Mucosa of rectum (tissue), 2 donors: ENCODE results near the gene MARS1.

ENCODE experiments used
- H3K27ac ChIP-seq, 2 donors: one replicate each; pipeline ENCODE4 v1.7.0; 2013; ENCODE audit warnings: inconsistent platforms in 2 of 2, low read depth in 2 of 2, low read length in 2 of 2
- H3K27me3 ChIP-seq, 2 donors: one replicate each; pipeline ENCODE4 v1.7.0; 2013; ENCODE audit warnings: low read length in 2 of 2; ENCODE audit not compliant: control insufficient read depth in 2 of 2, insufficient read depth in 2 of 2
- H3K36me3 ChIP-seq, 2 donors: one replicate each; pipeline ENCODE4 v1.7.0; 2013; ENCODE audit warnings: low read length in 2 of 2; ENCODE audit not compliant: control insufficient read depth in 2 of 2, insufficient read depth in 2 of 2
- H3K4me1 ChIP-seq, 2 donors: one replicate each; pipeline ENCODE4 v1.7.0; 2013; ENCODE audit warnings: low read length in 2 of 2, mild to moderate bottlenecking in 1 of 2; ENCODE audit not compliant: control insufficient read depth in 2 of 2, insufficient read depth in 2 of 2
- H3K4me3 ChIP-seq, 2 donors: one replicate each; pipeline ENCODE4 v1.7.0; 2013; ENCODE audit warnings: low read length in 2 of 2
- H3K9ac ChIP-seq, 2 donors: one replicate each; pipeline ENCODE4 v1.7.0; 2013; ENCODE audit warnings: low read length in 2 of 2, low read depth in 1 of 2, mild to moderate bottlenecking in 1 of 2
- H3K9me3 ChIP-seq, 2 donors: one replicate each; pipeline ENCODE4 v1.7.0; 2013; ENCODE audit warnings: low read length in 2 of 2; ENCODE audit not compliant: control insufficient read depth in 2 of 2
- donor health status: healthy.
- donor health status: Normal muscosa, but diverticular disease.

MARS1 gene

DNA sequence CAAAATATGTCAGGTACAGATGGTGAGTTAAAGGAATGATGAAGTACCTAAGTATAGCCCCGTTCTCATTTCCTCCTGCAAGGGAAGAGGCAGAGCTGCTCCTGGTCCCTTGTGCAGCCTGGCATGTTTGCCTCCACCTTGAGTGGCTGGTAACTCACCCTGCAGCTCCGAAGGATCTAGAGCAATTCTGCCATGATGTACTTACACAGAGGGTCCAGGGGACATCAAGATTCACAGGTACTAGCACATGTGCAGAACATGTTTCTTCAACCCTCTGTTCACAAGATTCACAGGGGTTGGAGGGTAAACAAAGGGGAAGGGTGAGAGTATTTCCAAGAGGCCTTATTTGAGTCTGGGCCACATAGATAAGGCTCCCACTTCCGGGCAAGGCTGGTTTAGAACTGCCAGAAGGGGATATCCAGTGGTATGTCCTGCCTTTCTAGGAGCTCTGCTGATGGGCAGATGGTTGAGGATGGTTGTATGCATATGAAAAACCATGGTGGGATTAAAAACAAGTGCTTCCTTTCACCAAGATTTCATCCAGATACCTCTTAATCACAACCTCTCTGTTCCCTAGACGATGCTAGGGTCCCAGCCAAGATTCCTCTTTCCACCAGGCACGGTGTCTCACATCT is 51.4 kb downstream of the MARS1 start:
- H3K9ac ChIP-seq: no peak overlapping the region
- peaks cover 15 to 29% of the 10 kb centered on the region in 2 donors for H3K4me1 ChIP-seq
- no peak overlapping the region for H3K4me3 ChIP-seq
- H3K36me3 ChIP-seq: peaks cover 26 to 35% of the 10 kb centered on the region in 2 donors
- H3K27me3 ChIP-seq: no peaks in the 10 kb centered on the region
- H3K9me3 ChIP-seq: no peaks in the 10 kb centered on the region
- no peak overlapping the region for H3K27ac ChIP-seq

DNA sequence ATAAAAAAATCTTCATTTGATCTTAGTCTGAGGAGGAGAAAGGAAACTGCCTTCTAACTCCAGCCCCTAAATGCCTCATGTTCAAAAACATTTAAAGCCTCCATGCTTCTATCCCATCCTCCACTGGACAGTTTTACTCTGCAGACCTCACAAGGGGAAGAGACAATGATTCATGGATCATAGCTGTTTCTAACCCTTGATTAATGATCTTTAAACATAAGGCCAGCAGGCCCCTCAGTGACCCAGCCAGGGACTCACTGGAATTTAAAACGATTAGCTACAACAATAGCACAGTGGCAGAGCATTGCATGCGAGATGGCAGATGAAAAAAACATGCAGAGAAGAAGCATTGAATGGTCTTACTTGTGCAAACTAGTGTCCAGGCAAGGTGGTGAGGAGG is 53.1 kb downstream of the MARS1 start:
- H3K36me3 ChIP-seq: peaks cover 13 to 24% of the 10 kb centered on the region in 2 donors
- no peaks in the 10 kb centered on the region for H3K9me3 ChIP-seq
- no peak overlapping the region for H3K4me3 ChIP-seq
- H3K27ac ChIP-seq: peak overlapping the region; percentile 33 to 62
- H3K4me1 ChIP-seq: peaks cover 15 to 31% of the 10 kb centered on the region in 2 donors
- H3K27me3 ChIP-seq: no peaks in the 10 kb centered on the region
- no peak overlapping the region for H3K9ac ChIP-seq

DNA sequence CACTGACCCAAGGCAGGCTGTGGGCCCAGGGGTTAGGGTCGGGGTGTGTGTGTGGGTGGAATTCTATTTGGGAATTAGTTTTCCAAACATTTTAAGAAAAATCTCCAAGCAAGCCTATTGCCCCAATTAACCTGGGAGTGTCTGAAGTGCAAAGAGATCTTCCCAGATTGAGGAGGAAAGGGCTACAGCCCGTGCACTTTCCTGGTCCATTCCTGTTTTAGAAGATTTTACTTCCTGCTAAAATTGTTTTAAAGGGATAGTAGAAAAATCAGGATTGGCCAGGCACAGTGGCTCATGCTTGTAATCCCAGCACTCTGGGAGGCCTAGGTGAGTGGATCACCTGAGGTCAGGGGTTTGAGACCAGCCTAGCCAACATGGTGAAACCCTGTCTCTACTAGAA is 53.8 kb downstream of the MARS1 start:
- no peaks in the 10 kb centered on the region for H3K27me3 ChIP-seq
- peaks cover 13 to 24% of the 10 kb centered on the region in 2 donors for H3K36me3 ChIP-seq

DNA sequence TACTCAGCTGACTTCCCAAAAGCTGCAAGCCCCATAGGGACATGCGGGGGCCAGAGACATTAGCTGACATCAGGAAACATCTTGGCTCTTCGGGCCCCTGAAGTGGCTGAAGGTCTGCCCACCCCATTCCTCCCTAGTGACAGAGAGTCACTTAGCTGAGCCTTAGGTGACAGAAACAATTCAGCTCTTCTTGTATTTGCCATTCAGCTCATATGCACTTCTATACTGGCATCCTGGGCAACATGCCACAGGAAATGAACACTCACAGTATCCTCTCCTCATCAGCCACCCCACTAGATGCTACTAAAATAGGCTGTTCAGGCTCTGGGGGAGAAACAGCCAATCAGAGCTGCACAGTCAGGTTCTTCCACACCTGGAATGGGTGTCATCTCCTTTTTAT is 55.7 kb downstream of the MARS1 start:
- no peaks in the 10 kb centered on the region for H3K9me3 ChIP-seq
- peaks cover 15 to 26% of the 10 kb centered on the region in 2 donors for H3K4me1 ChIP-seq
- H3K27me3 ChIP-seq: peaks cover 3 to 4% of the 10 kb centered on the region in 2 donors
- no peak overlapping the region for H3K4me3 ChIP-seq
- no peak overlapping the region for H3K9ac ChIP-seq
- no peak overlapping the region for H3K27ac ChIP-seq
- H3K36me3 ChIP-seq: peaks cover 8 to 15% of the 10 kb centered on the region in 2 donors

More for the DNA sequence above, 53.8 kb downstream of the MARS1 start:
- Histone ChIP-seq H3K27ac (peak overlapping the region; percentile 33 to 62), H3K4me1 (peaks cover 16 to 29% of the 10 kb centered on the region in 2 donors), H3K9me3 (no peaks in the 10 kb centered on the region), H3K9ac (no peak overlapping the region), H3K4me3 (no peak overlapping the region)

DNA sequence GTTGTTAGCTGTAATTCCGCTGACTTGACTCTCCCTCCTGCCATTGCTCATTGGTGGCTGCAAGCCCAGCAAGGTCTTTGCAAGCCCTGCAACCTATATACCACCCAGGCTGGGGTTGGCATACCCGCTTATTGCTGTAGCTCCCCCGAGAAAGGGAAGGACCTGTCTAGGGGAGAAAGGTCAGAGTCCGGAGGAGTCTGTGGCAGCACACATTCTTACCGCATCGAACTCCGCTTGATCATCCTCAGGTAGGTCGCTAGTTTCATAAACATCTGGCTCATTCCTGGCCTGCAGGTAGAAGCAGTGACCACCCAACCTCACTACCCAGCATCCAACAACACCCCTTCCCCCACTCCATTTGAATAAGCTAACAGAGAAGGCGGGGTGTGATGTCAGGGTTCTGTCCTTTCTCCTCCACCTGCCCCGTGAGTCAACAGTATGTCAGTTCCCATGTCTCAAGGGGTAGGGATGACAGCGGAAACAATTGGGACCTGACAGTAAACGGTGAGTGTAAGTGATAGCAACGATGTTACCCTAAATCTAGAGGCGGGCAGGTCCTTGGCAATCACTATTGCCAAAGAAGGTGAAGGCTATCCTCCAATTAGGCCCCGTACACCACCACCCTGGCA is 58.1 kb downstream of the MARS1 start:
- Histone ChIP-seq H3K9ac (peak overlapping the region; percentile 72 to 90), H3K36me3 (peaks cover 0 to 4% of the 10 kb centered on the region in 2 donors), H3K4me1 (peaks cover 15 to 26% of the 10 kb centered on the region in 2 donors), H3K27ac (peak overlapping the region; percentile 89 to 91), H3K9me3 (no peaks in the 10 kb centered on the region), H3K27me3 (peaks cover 18 to 22% of the 10 kb centered on the region in 2 donors), H3K4me3 (peak overlapping the region; percentile 86 to 96)

DNA sequence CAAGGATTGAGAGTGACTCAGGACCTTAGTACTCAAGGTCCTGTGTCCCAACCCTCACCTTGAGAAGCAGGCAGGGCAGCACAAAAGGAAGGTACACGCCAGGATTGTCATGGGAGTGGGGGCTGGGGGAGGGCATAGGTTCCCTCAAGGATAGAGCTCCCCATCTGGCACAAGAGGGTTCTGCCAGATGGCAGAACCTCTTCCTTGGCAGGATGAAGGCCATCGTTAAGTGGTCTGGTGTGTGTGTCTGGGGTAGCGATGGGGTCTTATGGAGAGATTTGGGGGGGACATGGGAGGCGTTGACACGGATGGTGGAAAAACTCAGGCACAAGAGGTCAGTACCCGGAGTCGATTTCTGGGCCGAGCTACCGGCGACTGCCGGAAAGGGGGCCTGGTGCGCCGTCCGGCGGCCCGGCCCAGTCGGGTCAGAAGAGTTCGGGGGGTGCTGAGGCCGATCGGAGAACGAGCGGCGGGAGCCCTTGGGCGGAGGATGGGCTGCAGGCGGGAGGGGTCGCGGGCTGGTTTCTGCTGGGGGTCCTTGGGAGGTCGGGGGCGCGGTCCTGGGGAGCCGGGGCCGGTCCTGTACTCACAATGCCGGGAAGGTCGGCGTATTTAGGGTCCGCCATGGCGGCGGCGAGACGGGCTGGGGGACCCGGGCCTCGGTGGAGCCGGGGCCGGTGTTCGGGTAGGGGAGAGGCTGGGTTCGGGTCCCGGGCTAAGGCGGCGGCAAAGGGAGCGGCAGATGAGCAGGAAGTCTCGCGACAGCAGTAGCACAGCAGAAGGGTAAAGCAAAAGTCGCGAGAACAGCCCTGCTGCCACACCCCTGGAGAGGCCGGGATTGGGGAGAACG is 58.8 kb downstream of the MARS1 start, which contains the start of gene DCTN2:
DCTN2 (minus strand) TSS at position 755 of the 850 bp plus-strand sequence; CDS start at position 626, 129 bp downstream.
- Histone ChIP-seq H3K27me3 (peaks cover 18 to 23% of the 10 kb centered on the region in 2 donors), H3K4me3 (peak within 1 kb of the TSS; percentile 86 to 96), H3K9ac (peak within 1 kb of the TSS; percentile 72 to 90), H3K36me3 (no peaks in the 10 kb centered on the region), H3K27ac (peak within 1 kb of the TSS; percentile 89 to 91), H3K9me3 (no peaks in the 10 kb centered on the region), H3K4me1 (peaks cover 12 to 19% of the 10 kb centered on the region in 2 donors)

DNA sequence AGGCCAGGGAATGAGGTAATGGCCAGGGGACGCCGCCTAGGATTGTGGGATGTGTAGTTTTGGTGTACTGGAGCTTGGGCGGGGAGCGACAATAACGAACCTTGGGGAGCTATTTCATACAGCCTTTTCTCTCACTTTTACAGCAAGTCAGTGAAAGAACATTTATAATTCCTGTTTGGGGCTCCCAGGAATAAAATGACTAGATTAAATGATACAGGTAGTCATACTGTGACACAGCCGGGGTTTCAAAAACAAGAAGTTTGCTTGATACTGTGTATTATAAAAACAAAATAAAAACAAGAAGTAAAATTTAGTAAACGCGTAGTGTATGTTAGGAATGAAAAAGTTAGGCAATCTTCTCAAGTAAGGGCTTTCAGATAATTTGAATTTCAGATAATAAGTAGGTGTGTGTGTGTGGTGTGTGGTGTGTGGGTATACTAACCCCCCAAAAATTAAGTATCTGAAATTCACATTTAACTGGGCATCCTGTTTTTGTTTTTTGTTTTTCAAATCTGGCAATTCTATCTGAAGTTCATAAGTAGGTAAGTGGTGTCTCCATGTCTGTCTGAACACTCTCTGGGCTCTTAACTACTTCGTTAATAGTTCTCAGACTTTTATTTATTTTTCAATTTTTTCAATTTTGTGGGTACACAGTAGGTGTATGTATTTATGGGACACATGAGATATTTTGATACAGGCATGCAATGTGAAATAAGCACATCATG is 59.6 kb downstream of the MARS1 start:
- H3K4me1 ChIP-seq: peaks cover 12 to 18% of the 10 kb centered on the region in 2 donors
- peaks cover 20 to 23% of the 10 kb centered on the region in 2 donors for H3K27me3 ChIP-seq
- H3K9ac ChIP-seq: peak overlapping the region in 1 of 2 donors; percentile 90
- H3K4me3 ChIP-seq: peak overlapping the region; percentile 86 to 96
- peak overlapping the region in 1 of 2 donors; percentile 89 for H3K27ac ChIP-seq
- H3K36me3 ChIP-seq: no peaks in the 10 kb centered on the region
- H3K9me3 ChIP-seq: no peaks in the 10 kb centered on the region

DNA sequence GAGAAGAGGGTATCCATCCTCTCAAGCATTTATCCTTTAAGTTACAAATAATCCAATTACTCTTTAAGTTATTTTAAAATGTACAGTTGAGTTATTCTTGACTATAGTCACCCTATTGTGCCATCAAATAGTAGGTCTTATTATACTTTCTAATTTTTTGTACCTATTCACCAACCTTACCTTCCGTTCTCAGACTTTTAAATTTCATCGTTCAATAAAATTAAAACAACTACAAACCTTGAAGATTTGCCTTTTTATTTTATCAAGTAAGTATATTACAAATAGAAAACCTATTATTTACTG is 60.1 kb downstream of the MARS1 start:
- H3K9me3 ChIP-seq: no peaks in the 10 kb centered on the region
- no peak overlapping the region for H3K4me3 ChIP-seq
- H3K27me3 ChIP-seq: peaks cover 20 to 23% of the 10 kb centered on the region in 2 donors
- H3K4me1 ChIP-seq: peaks cover 12 to 18% of the 10 kb centered on the region in 2 donors
- H3K36me3 ChIP-seq: no peaks in the 10 kb centered on the region
- no peak overlapping the region for H3K27ac ChIP-seq
- H3K9ac ChIP-seq: no peak overlapping the region

DNA sequence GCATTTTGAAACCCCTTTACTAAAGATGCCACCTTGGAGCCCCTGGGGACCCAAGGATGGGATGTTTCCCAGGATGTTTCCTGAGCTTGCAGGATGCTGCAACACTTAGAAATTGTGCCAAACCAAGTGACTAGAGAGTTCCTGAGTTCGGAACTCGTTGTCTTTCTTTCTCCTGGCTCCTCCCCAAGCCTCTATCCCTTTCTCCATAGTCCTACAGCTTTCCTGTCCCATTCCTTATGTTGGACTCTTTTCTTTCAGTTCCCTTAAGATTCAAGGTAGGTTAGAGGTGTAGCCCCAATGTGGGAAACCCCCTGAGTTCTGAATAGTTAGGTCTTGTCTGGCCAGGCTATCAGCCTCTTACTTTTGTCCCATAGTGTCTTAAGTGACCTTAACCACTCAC is 60.6 kb downstream of the MARS1 start:
- Histone ChIP-seq H3K4me3 (no peak overlapping the region), H3K27ac (no peak overlapping the region), H3K4me1 (peaks cover 12 to 18% of the 10 kb centered on the region in 2 donors), H3K9ac (no peak overlapping the region), H3K9me3 (no peaks in the 10 kb centered on the region), H3K36me3 (no peaks in the 10 kb centered on the region), H3K27me3 (peaks cover 20 to 26% of the 10 kb centered on the region in 2 donors)
